CMK (cell line): Measurements from ENCODE around the gene TWNK.
"Not testable (repeated sequence)": the region's sequence is repeated elsewhere in the genome, so short reads cannot be mapped to it uniquely, and the experiment has no call there.

Experiments
- DNase-seq: peaks from one replicate; pipeline ENCODE4 v3.0.0-alpha.2; 2010; ENCODE audit warnings: low read depth

The TWNK gene

GRCh38 chr10:100972904-100973535 lies 14.3 kb upstream of the TWNK start:
- DNase-seq = no peak

GRCh38 chr10:100975397-100975796 lies 11.9 kb upstream of the TWNK start:
- DNase-seq = not testable (repeated sequence)

DNA sequence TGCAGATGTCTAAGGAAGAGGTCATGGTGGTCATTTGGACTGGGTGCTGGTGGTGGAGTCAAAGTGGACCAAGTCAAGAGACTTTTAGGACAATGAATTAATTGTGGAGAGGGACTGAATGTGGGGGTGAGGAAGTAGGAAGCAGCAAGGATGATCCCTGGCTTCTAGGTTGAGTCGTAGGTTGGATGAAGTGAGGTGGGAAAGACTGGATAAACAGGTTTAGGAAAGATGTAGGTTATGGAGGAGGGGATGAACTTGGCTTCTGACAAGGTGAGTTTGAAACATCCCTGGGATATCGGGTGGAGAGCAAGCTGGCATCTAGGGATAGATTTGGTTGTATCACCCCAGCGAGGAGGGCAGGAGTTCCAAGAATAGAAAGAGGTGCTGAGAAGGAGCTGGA lies 10.4 kb upstream of the TWNK start:
- DNase-seq = no peak

DNA sequence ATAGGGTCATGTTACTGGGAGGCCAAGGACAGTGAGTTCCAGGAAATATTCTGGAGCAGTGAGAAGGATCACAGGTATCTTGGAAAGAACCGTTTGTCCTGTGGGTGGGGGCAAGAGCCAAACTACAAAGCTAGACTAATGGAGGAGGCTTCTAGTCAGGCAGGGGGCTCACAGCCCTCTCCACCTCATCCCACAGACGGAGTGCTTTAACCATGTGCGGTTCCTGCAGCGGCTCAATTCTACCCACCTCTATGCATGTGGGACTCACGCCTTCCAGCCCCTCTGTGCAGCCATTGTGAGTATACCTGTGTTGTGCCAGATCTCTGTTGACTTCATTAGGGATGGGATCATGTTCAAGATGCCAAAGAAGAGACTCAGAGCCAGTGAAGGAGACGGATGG lies 9.9 kb upstream of the TWNK start:
- DNase-seq = no peak

- no peak for DNase-seq
Observed at GRCh38 chr10:100978121-100978900, 9.0 kb upstream of the TWNK start.

- DNase-seq = no peak
Observed at GRCh38 chr10:100978901-100979195, 8.5 kb upstream of the TWNK start.

- no peak for DNase-seq
Observed at GRCh38 chr10:100979791-100980272, 7.5 kb upstream of the TWNK start.

- DNase-seq = no peak
Observed at GRCh38 chr10:100980311-100980710, 7.0 kb upstream of the TWNK start.

GRCh38 chr10:100980711-100981110 lies 6.6 kb upstream of the TWNK start:
- DNase-seq = no peak

DNA sequence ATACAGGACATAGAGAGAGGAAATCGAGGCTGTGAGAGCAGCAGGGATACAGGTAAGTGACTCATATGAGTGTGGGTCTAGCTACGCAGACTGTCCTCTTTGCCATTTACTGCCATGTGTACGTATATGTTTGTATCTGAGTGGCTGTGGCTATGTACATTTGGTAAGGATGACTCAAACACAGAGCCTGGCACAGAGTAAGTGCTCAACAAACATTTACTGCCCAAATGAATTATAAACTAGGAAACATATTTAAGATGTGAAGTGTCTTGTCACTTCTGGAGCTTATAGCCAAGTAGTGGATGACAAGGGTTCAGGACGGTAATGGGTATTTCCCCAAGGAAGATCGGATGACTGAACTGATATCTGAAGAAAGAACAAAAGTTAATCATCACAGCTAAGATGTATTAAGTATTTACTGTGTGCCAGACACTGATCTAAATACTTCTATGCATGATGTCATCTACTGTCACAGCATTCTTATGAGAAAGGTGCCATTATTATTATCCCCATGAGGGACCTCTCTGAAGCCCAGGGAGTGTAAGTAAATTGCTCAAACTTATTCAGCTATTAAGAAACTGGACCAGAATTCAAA lies 6.1 kb upstream of the TWNK start:
- no peak for DNase-seq

GRCh38 chr10:100982916-100983830 lies 4.2 kb upstream of the TWNK start:
- DNase-seq = no peak

DNA sequence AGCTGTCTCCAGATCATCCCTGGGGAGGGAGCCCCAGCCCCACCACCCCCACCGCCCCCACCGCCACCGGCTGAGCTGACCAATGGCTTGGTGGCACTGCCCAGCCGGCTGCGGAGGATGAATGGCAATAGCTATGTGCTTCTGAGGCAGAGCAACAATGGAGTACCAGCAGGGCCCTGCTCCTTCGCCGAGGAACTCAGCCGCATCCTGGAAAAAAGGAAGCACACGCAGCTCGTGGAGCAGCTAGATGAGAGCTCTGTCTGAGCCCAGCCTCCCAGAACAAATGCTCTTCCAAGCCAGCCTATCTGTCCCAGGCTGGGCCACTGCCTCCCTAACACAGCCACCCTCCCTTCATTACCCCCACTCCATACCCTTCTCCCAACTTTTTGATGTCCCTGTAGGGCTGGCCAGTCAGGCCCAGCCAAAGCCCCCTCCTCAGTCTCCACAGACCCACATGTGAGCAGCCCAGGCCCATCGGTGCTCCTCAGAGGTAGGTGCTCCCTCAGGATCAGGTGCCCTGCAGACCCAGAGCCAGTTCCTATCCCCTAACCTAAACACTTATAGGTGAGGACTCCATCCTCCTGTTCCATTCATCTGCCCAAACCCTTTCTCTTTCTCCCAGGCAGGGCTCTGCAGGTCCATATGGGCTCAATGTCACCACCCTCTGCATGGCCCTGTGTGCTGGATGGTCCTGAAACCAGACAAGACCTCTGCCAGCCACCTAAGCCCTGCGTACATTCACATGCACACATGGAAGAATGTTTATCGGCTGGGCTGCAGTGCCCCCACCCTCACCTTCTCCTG lies 3.3 kb upstream of the TWNK start:
- DNase-seq = no peak

- DNase-seq = no peak
Observed at GRCh38 chr10:100984672-100985177, 2.6 kb upstream of the TWNK start.

- DNase-seq = no peak
Observed at GRCh38 chr10:100985336-100985735, 2.0 kb upstream of the TWNK start.

- DNase-seq = no peak
Observed at GRCh38 chr10:100986623-100986951, 756 bp upstream of the TWNK start.

- DNase-seq = no peak
Observed at GRCh38 chr10:100987685-100988049, 324 bp downstream of the TWNK start.

GRCh38 chr10:100988166-100988565 lies 823 bp downstream of the TWNK start:
- DNase-seq = no peak

- DNase-seq = no peak
Observed at GRCh38 chr10:100989088-100989487, 1.7 kb downstream of the TWNK start.

GRCh38 chr10:100993986-100994708 lies 6.8 kb downstream of the TWNK start:
- no peak for DNase-seq

- no peak for DNase-seq
Observed at GRCh38 chr10:100995181-100995580, 7.8 kb downstream of the TWNK start.
